ENCODE data around the gene DPH1. TPM values are rescaled to one million over a fixed set of nuclear protein-coding genes. Genes with fewer than 3 reads are reported as not detected.
A peak's percentile ranks its signal among the peaks of the same experiment; 100 is the strongest.

Gene DPH1
- total RNA-seq, 4 donors from 2014 or later: 58.7 to 115 (median 66.3) TPM

- DNase-seq (ENCODE audit: low spot score in 2 of 2): peak in 1 of 2 donors; percentile 61
- H3K36me3 ChIP-seq: no peaks in the 10 kb centered on the region
- H3K27me3 ChIP-seq: no peaks in the 10 kb centered on the region
- H3K9me3 ChIP-seq: no peaks in the 10 kb centered on the region
- 52% methylated on average over 10 of the region's 14 CpGs for WGBS
- H3K27ac ChIP-seq: no peak overlapping the region
- H3K4me1 ChIP-seq: peaks cover 51% of the 10 kb centered on the region
- H3K4me3 ChIP-seq: no peak overlapping the region
- TF ChIP-seq POLR2A (IDR thresholded peaks at IDR 0.05) (no peak), CTCF (IDR thresholded peaks at IDR 0.05) (no peak), POLR2AphosphoS5 (IDR thresholded peaks at IDR 0.05) (no peak), EP300 (IDR thresholded peaks at IDR 0.05) (no peak)
These were observed 33.8 kb upstream of the DPH1 start for GRCh38 chr17:1995907-1996799.

GRCh38 chr17:1996800-1997288 is 33.1 kb upstream of the DPH1 start:
- peaks cover 51% of the 10 kb centered on the region for H3K4me1 ChIP-seq
- no peak overlapping the region for H3K4me3 ChIP-seq
- 73% methylated on average over 9 of the region's 9 CpGs for WGBS
- no peaks in the 10 kb centered on the region for H3K36me3 ChIP-seq
- H3K9me3 ChIP-seq: no peaks in the 10 kb centered on the region
- no peak for TF ChIP-seq CTCF (IDR thresholded peaks at IDR 0.05)
- TF ChIP-seq POLR2A (IDR thresholded peaks at IDR 0.05): no peak
- no peak for TF ChIP-seq EP300 (IDR thresholded peaks at IDR 0.05)
- TF ChIP-seq POLR2AphosphoS5 (IDR thresholded peaks at IDR 0.05): no peak
- H3K27me3 ChIP-seq: no peaks in the 10 kb centered on the region
- H3K27ac ChIP-seq: no peak overlapping the region
- no peak for DNase-seq (ENCODE audit: low spot score in 2 of 2)

DNA sequence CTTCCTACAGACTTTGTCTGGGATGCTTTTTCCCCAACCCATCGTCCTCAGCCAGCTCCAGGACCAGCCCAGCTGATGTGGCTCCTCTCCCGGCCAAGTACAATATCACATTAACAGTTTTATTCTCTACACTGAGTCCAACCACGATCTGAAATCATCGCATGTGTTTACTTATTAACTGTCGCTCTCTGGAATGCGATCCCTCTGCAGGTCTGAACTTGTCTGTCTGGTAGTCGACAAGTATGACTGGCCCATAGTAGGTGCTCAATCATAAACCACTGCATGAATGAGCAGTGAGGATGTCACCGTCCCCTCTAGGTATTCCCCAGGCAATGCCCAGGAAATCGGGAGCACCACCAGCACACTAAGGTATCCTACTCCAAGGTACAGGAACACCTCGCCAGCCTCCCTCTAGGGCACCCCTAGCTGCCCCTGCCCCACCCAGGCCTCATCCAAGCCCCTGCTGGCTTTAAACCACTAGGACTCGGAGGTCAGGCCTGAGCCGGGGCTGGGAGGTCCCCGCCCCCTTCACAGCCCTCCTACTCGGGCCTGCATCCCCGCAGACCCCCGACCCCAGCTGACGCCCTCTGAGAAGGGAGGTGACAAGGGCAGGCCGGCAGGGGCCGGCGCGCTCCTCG is 32.5 kb upstream of the DPH1 start:
- Histone ChIP-seq H3K4me1 (peaks cover 51% of the 10 kb centered on the region), H3K4me3 (peak overlapping the region; percentile 62), H3K9me3 (no peaks in the 10 kb centered on the region), H3K27me3 (no peaks in the 10 kb centered on the region), H3K36me3 (no peaks in the 10 kb centered on the region), H3K27ac (peak overlapping the region; percentile 73)
- DNase-seq (ENCODE audit: low spot score in 2 of 2): peak in 1 of 2 donors; percentile 66
- WGBS: 36% methylated on average over 13 of the region's 22 CpGs
- peak in 1 of 3 donors; percentile 9 for TF ChIP-seq POLR2AphosphoS5 (IDR thresholded peaks at IDR 0.05)
- no peak for TF ChIP-seq POLR2A (IDR thresholded peaks at IDR 0.05)

- H3K36me3 ChIP-seq: no peaks in the 10 kb centered on the region
- no peak for TF ChIP-seq EP300 (IDR thresholded peaks at IDR 0.05)
- no peak for TF ChIP-seq POLR2AphosphoS5 (IDR thresholded peaks at IDR 0.05)
- TF ChIP-seq CTCF (IDR thresholded peaks at IDR 0.05): no peak
- no peak for TF ChIP-seq POLR2A (IDR thresholded peaks at IDR 0.05)
- H3K27me3 ChIP-seq: no peaks in the 10 kb centered on the region
- H3K4me3 ChIP-seq: peak overlapping the region; percentile 62
- 4% methylated on average over 14 of the region's 92 CpGs for WGBS
- no peaks in the 10 kb centered on the region for H3K9me3 ChIP-seq
- peak in 1 of 2 donors; percentile 64 for DNase-seq (ENCODE audit: low spot score in 2 of 2)
- H3K4me1 ChIP-seq: peaks cover 59% of the 10 kb centered on the region
- peak overlapping the region; percentile 73 for H3K27ac ChIP-seq
These were observed 31.8 kb upstream of the DPH1 start for GRCh38 chr17:1997927-1998742.

DNA sequence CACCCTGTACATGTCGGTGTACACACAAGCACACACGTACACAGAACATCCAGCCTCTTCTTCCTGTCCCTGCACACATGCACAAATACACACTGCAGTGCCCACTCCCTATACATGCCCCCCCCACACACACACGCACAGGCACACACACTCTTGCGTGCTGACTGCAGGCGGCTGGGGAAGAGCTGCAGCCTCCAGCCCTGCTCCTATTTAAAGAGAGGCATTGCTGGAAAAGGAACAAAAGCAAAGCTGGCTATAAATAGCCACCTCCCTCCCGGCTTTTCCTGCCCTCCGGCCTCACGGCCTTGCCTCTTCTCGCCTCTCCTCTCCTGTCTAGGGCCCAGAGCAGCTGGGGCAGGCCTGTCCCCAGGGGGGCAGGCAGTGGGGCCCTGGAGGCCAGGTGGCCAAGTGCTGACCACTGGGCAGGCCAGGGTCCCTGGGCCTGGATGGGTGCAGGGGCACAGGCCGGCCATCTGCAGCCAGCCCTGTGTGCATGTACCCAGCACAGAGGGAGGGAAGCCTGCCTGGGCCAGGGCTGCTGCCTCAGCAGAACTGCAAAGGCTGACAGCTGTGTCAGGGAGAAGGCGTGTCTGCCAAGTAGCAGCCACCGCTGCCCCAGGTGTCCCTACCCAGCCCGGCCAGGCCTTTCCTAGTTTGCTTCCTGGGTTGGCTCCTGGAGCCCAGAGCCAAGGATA is 30.2 kb upstream of the DPH1 start:
- DNase-seq (ENCODE audit: low spot score in 2 of 2): peak in 1 of 2 donors; percentile 72
- Histone ChIP-seq H3K4me3 (peak overlapping the region; percentile 12), H3K27me3 (no peaks in the 10 kb centered on the region), H3K36me3 (no peaks in the 10 kb centered on the region), H3K4me1 (peaks cover 63% of the 10 kb centered on the region), H3K9me3 (no peaks in the 10 kb centered on the region), H3K27ac (peak overlapping the region; percentile 87)
- WGBS: 18% methylated on average over 9 of the region's 13 CpGs
- TF ChIP-seq EP300 (IDR thresholded peaks at IDR 0.05) (no peak), CTCF (IDR thresholded peaks at IDR 0.05) (no peak), POLR2A (IDR thresholded peaks at IDR 0.05) (no peak), POLR2AphosphoS5 (IDR thresholded peaks at IDR 0.05) (no peak)
